Activated effector memory CD4-positive, alpha-beta T cell treated with anti-CD3 and anti-CD28 coated beads, Interleukin-2, amount 50 U/mL, for 16 hours (primary cell): ENCODE measurements around the gene KCNC2.

Experiments
- DNase-seq: peaks from one replicate; pipeline ENCODE4 v3.0.0-alpha.2; 2020

KCNC2 gene

GRCh38 chr12:75047885-75048525 lies 161.6 kb downstream of the KCNC2 start:
- DNase-seq = no peak

DNA sequence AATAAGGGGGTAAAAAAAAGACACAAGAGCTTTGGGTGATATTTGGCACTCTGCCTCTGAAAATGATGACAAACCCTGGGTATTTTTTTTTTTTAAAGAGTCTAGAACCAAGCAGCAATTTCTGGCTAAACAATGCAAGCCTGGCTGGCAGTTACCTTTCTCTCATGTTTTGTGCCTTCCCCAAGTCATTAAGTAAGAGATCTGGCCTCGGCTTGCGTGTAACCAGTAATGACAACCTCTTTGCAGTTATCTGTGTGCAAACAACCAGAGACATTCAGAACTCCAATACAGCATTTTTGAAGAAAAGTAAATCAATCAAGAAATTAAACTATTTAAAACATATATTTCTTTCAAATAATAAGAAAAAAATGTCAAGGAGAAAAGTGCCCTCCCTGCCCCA lies 167.5 kb downstream of the KCNC2 start:
- DNase-seq = no peak

DNA sequence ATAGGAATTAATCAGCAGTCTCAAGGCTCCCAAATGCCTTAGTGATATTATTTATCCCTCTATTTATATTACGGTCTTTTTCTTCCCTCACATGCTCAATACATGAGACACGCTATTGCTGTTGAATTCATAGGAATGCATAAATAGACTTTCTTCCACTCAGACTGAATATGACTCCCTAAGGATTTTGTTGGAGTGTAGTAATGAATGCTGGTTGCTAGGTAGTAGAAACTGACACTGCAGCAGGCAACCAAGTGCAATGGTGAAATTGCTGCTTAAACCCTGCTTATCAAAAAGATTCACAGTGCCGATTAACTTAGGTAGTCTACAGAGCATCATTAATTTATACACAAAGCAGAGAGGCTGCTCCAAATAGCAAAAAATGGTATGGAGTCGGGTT lies 168.2 kb downstream of the KCNC2 start:
- DNase-seq = no peak

DNA sequence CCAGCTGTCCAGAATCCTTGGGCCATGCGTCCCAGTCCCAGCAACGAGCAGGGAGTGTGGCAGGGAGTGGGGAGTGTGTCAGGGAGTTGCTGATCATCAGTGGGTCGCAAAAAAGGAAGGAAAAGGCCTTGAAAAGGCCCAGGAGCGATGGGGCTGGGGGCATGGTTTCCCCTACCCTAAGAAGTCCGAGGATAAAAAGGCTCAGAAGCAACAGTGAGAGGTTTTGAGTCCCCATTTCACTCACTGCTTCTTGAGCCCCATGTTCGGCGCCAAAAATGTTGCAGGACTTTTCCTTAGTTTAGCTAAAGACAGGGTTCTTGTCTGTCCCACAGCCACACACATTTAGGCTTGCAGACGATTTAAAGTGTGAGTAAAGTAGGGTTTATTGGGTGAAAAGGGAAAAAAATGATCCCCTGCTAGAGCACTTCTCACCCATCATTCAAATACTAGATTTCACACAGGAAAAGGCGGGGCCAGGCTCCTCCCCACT lies 189.5 kb downstream of the KCNC2 start:
- no peak for DNase-seq

- no peak for DNase-seq
Observed at GRCh38 chr12:75011120-75011519, 198.5 kb downstream of the KCNC2 start.

GRCh38 chr12:75007133-75007532 lies 202.5 kb downstream of the KCNC2 start:
- DNase-seq = no peak

- no peak for DNase-seq
Observed at GRCh38 chr12:75000120-75000519, 209.5 kb downstream of the KCNC2 start.

DNA sequence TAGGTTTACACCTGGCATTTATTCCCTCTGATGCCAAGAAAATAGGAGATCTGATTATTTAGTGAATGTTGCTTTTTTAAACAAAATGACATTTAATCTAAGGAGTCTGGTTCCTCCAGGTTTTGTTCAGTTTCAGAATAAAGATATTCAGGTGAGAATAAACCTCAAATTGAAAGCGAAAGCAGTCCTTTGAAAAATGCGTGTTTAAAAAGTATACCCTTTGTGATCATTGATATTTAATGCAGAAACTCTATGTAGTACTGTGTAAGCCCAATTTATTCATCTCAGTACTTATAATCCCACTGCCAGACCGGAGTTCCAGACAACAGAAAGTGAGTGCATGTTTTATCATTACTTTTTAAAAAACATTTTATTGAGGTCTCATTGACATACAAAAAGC lies 210.2 kb downstream of the KCNC2 start:
- DNase-seq = no peak
